LNCaP clone FGC (cell line): ENCODE data around the gene NOXRED1.

Source experiments
- DNase-seq: peaks from one replicate; pipeline ENCODE4 v3.0.0-alpha.2; 2011; ENCODE audit warnings: low read depth
- H3K4me3 ChIP-seq: 2 replicates; pipeline ENCODE4 v1.5.1; 2011; ENCODE audit warnings: mild to moderate bottlenecking, low read depth, low read length, control low read depth
- TF ChIP-seq, protein P1 (sequence below): IDR thresholded peaks from 2 replicates; pipeline ENCODE4 v1.5.1; 2012; ENCODE audit warnings: mild to moderate bottlenecking; ENCODE audit not compliant: control insufficient read depth, insufficient read depth; ENCODE audit errors: extremely low read depth

The NOXRED1 gene

DNA sequence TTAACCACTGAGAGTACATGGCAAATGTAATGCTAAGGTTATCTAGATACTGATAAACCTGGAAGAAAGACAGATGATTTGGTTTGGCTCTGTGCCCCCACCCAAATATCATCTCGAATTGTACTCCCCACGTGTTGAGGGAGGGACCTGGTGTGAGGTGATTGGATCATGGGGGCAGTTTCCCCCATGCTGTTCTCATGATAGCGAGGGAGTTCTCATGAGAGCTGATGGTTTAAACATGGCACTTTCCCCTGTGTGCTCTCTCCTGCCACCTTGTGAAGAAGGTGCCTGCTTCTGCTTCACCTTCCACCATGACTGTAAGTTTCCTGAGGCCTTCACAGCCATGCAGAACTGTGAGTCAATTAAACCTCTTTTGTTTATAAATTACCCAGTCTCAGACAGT, 14.2 kb downstream of the NOXRED1 start:
- TF ChIP-seq, protein P1, sequence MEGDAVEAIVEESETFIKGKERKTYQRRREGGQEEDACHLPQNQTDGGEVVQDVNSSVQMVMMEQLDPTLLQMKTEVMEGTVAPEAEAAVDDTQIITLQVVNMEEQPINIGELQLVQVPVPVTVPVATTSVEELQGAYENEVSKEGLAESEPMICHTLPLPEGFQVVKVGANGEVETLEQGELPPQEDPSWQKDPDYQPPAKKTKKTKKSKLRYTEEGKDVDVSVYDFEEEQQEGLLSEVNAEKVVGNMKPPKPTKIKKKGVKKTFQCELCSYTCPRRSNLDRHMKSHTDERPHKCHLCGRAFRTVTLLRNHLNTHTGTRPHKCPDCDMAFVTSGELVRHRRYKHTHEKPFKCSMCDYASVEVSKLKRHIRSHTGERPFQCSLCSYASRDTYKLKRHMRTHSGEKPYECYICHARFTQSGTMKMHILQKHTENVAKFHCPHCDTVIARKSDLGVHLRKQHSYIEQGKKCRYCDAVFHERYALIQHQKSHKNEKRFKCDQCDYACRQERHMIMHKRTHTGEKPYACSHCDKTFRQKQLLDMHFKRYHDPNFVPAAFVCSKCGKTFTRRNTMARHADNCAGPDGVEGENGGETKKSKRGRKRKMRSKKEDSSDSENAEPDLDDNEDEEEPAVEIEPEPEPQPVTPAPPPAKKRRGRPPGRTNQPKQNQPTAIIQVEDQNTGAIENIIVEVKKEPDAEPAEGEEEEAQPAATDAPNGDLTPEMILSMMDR = peak; percentile 52
- DNase-seq = no peak
- H3K4me3 ChIP-seq = no peak overlapping the region

DNA sequence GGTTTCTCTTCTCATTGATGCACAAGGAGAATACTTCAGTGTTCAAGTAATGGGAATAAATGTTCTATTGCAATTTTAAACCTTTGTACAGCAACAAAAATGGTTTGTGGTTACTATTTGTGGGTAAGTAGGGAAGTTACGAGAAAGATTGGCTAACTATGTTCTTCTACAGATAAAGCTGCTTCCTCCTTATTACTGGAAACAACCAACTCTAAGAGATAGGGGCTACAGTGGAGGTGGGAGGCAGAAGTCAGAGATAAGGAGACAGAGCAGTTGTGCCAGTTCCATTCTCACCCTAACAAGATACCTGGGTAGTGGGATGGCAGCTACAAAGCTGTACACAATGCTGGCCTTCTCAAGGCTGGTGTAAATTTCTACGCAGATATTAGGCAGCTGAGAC, 16.2 kb downstream of the NOXRED1 start:
- DNase-seq = no peak
- no peak overlapping the region for H3K4me3 ChIP-seq
- TF ChIP-seq, protein P1 = no peak

DNA sequence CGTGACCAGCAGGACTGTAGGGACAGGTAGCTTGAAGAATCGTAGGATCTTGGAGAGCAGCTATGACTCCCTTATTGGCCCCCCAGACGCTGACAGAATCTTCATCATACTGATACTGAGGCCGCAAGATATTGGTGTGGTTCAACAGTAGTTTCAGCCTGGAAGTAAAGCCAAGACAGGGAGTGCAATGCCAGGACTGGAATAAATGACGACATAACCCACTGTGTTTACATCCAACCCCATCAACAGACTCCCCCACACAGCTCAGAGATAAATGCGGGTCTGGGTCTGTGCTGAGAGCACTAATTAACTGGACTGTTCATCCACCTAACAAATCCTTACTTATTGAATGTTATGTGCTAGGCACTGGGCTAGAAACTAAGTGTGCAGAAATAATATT, 16.6 kb downstream of the NOXRED1 start:
- no peak for DNase-seq
- TF ChIP-seq, protein P1 = no peak
- H3K4me3 ChIP-seq = no peak overlapping the region

DNA sequence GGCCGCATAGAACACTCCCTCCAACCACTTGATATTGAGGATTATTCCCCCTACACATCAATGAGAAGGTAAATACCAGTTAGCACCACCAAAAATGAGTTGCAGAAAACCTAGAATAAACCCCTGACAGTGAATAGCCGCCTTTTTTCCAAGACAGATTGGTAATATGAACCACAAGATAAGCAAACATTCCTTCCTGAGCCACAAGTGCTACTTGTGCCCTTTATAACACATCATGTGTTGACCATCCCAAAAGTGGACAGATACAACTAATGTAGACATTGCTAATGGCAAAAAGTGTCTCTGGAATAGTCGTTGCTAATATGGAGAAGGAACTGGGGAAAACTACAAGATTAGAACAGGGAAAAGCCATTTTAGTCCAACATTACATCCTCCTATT, 17.2 kb downstream of the NOXRED1 start:
- H3K4me3 ChIP-seq = no peak overlapping the region
- no peak for DNase-seq
- TF ChIP-seq, protein P1 = no peak

DNA sequence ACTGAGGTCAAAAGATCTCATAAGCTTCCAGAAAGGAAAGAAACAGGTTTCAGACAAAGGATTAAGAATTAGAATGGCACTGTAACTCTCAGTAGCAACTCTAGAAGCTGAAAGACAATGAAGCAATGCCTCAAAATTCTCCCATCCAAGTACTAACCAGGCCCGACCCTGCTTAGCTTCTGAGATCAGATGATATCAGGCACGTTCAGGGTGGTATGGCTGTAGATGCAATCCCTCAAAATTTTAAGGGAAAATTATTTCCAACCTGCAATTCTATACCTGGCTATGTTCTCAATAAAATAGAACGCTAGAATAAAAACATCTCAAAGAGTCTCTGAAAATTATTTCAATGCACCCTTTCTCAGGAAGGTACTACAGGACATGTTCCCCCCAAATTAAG, 19.6 kb downstream of the NOXRED1 start:
- DNase-seq = no peak
- TF ChIP-seq, protein P1 = no peak
- no peak overlapping the region for H3K4me3 ChIP-seq

DNA sequence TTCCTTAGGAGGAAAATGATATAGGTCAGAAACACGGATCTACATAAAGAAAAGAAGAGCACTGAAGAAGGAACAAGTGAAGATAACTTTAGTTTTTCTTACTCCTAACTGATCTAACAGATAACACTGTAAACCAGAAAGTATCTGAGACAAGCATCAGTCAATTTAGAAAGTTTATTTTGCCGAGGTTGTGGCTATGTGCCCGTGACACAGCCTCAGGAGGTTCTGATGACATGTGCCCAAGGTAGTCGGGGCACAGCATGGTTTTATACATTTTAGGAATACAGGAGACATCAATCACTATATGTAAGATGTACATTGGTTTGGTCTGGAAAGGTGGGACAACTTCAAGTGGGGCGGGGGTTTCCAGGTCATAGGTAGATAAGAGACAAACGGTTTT, 23.1 kb downstream of the NOXRED1 start:
- H3K4me3 ChIP-seq = no peak overlapping the region
- no peak for DNase-seq
- TF ChIP-seq, protein P1 = no peak

DNA sequence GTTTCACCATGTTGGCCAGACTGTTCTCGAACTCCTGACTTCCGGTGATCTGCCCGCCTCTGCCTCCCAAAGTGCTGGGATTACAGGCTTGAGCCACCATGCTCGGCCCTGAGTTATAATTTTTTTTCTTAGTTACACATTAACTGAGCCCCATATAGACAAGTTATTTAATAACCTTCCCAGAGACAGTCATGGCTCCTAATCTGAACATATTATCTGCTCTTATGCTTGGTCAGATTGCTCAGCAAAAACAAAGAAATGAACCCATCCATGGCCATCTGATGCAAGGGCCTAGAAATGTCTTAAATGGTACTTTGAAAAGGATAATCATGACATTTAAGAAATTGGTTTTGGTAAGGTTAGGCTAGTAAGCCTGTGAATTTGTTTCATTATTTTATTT, 33.1 kb downstream of the NOXRED1 start:
- TF ChIP-seq, protein P1 = no peak

More for the DNA sequence above, 33.1 kb downstream of the NOXRED1 start:
- no peak overlapping the region for H3K4me3 ChIP-seq
- no peak for DNase-seq
